DMS53 (cell line): ENCODE data around the gene LLGL2.
"Not testable (repeated sequence)": the region's sequence is repeated elsewhere in the genome, so short reads cannot be mapped to it uniquely, and the experiment has no call there.

Source experiments
- DNase-seq: peaks from one replicate; lab custom pipeline; 2025; lab: John Stamatoyannopoulos, UW

LLGL2 gene

DNA sequence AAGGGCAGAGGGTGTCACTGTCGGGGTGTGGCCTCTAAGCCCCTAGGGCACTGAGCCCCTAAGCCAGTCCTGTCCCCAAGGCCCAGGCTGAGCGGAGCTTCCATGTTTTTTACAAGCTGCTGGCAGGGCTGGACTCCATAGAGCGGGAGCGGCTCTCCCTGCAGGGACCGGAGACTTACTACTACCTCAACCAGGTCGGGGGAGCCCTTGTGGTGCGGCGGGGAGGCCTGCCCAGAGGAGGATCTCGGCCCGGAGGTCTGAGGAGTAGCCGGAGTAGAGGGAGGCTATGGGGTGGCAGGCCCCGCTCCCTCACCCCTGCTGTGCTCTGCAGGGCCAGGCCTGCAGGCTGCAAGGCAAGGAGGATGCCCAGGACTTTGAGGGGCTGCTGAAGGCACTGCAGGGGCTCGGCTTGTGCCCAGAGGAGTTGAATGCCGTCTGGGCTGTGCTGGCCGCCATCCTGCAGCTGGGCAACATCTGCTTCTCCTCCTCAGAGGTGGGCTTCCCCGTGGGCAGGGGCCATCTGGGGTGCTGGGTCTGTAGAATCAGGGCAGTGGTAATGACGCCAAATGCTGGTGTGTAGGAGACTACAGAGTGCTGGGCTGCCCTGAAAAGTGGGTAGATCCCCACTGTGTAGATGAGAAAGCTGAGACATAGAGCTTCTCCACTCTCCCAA, 67.0 kb downstream of the LLGL2 start:
- no peak for DNase-seq

DNA sequence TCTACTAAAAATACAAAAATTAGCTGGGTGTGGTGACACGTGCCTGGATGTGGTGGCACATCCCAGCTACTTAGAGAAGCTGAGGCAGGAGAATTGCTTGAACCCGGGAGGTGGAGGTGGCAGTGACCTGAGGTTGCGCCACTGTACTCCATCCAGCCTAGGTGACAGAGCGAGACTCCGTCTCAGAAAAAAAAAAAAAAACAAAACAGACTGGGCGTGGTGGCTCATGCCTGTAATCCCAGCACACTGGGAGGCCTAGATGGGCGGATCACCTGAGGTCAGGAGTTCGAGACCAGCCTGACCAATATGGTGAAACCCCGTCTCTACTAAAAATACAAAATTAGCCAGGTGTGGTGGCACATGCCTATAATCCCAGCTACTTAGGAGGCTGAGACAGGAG, 67.9 kb downstream of the LLGL2 start:
- not testable (repeated sequence) for DNase-seq

DNA sequence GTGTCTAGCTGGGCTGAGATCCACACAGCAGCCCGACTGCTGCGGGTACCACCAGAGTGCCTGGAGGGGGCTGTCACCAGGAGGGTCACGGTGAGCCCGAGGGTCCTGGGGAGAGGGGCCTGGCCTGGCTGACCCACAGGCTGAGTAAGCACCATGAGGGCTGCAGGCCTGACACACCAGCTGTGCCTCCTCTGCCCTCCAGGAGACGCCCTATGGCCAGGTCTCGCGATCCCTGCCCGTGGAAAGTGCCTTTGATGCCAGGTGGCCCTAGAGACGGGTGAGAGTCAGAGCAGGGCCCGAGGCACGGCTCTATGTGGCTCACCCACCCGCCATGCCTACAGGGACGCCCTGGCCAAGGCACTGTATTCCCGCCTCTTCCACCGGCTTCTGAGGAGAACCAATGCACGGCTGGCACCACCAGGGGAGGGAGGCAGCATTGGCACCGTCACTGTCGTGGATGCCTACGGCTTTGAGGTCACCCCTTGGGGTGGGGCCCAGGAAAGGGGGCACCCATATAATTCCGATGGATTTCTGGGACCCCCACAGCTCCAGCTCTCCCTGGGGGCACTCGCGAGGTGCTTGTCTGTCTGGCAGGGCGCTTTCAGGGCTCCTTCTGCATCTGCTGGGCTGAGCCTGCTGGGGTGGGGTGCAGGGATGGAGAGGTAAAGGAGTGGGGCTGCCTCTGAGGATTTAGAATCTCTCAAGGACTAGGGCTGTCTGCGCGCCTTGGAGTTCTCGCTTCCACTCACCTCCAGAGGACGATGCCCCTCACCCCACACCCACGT, 69.2 kb downstream of the LLGL2 start:
- DNase-seq, result peak; percentile 85

DNA sequence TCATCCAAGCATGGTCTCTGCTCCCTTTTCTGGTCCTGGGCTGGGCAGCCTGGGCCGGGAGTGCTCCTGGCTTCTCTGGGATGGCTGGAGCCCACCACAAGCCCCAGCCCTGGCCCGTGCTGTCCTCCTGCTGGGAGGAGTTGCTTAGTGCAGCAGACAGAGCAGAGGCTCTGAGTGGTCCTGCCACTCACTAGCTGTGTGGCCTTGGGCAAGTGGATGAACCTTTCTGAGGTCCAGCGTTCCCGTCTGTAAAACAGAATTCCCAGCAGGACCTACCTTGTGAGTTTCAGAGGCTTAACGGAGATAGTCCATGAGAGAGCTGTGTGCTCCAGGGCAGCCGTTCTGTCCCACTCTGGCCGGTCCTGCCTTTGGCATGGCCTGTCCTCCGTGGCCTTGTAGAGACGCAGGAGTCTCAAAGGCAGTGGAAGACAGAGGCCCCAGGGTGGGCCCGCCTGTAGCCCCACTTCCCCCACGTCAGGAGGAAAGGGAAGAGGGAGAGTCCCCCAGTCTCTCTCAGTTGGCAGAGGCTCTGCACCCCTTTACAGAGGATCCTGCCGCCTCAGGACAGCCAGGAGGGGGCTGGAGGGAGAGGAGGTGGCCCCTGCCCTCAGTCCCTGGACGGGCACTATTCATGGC, 69.9 kb downstream of the LLGL2 start:
- DNase-seq, result no peak

DNA sequence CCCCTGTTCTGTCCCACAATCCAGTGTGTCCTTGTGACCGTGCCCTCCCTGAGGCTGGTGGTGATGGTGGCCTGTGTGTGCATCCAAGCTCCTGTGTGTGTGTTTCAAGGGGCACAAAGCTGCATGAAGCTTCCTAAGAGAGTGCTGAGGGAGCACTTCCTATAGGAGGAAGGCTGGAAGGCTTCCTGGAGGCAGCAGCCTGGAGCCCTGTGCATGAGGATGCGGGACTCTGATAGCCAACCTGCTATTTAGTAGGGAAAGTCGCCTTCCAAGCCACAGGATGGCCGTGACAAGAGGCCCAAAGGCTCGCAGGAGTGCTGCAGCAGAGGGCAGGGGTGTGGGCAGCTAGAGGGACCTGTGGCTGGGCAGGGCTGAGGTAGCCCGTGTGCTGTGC, 70.4 kb downstream of the LLGL2 start:
- DNase-seq, result no peak

DNA sequence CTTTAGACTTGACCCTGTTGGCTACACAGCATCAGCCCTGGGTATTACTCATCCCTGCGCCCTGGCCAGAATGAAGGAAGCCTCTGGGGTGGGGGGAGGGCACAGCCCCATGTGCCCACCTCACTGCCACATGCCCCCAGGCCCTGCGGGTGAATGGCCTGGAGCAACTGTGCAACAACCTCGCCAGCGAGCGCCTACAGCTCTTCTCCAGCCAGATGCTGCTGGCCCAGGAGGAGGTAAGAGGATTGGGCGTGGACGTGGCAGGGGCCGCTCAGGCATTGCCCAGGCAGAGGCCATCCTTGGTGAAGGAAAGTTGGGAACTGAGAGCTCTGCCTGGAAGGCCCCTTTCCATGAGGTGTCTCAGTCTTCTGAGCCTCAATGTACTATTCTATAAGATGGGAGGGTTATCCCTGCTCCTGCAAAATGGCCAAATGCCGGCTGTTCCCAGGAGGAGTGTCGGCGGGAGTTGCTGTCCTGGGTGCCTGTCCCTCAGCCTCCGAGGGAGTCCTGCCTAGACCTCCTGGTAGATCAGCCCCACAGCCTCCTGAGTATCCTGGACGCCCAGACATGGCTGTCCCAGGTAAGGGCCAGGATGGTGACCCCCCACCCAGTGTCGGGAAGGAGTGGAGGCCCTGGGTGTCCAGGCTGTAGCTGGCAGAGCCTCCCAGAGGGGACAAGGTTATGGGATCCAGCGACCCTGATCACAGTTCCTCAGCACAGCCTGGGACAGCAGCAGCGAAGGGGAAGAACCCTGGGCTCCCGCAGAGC, 71.0 kb downstream of the LLGL2 start:
- no peak for DNase-seq

DNA sequence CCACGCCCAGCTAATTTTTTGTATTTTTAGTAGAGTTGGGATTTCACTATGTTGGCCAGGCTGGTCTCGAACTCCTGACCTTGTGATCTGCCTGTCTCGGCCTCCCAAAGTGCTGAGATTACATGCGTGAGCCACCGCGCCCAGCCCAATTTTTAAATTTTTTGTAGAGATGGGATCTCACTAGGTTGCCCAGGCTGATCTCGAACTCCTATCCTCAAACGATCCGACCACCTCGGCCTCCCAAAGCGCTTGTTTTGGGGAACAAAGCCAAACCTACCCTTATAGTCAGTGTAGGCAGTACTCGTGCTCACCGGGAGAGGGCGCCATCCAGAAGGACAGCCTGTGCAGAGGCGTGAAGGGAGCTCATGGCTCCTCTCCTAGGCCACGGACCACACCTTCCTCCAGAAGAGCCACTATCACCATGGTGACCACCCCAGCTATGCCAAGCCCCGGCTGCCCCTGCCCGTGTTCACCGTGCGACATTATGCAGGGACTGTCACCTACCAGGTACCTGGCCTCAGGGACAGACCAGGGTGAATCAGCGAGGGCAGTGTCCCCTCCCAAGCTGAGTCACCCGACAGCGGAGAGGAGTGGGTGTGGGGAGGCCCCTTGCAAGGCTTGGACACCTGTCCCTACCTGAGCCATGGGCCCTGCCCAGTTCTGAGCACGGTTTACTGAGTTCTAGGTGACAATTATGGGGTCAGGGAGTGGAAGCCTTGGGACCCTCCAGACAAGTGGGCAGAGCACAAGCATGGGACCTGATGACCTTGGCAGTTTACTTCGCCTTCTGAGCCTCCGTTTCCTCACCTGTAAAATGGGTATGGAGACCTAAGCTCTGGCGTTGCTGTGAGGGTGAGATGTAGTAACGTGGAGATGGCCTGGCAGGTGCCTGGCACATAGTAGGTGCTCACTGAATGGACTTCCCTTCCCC, 75.8 kb downstream of the LLGL2 start:
- peak; percentile 96 for DNase-seq

DNA sequence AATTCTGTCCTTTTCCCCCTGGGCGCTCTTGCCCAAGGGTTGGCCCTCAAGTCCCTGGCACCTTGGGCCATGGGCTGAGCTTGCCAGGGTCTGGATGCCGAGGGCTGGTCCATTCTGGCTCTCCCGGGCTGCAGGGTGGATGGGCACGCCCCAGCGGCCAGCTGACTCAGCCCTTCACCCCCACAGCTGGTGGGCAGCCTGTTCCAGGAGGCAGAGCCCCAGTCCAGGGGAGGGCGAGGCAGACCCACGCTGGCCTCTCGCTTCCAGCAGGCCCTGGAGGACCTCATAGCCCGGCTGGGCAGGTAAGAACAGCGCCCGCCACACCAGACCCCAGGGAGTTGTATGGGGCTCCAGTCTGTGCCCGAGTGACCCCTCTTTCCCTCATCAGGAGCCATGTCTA, 77.1 kb downstream of the LLGL2 start:
- DNase-seq, result no peak

DNA sequence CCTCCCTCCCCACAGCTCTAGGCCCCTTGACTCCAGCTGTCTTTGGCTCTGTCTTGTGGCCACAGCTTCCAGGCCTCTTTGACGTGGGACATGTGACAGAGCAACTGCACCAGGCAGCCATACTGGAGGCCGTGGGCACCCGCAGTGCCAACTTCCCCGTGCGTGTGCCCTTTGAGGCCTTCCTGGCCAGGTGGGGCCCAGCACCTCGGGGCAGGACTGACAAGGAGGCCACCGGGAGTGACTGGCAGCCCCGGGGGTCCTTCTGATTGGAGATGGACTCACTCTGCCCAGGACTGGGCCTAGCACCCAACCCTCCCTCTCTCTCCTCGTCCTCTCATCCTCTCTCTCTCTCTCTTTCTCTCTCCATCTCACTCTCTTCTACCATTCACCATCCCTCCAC, 77.6 kb downstream of the LLGL2 start:
- DNase-seq, result no peak

DNA sequence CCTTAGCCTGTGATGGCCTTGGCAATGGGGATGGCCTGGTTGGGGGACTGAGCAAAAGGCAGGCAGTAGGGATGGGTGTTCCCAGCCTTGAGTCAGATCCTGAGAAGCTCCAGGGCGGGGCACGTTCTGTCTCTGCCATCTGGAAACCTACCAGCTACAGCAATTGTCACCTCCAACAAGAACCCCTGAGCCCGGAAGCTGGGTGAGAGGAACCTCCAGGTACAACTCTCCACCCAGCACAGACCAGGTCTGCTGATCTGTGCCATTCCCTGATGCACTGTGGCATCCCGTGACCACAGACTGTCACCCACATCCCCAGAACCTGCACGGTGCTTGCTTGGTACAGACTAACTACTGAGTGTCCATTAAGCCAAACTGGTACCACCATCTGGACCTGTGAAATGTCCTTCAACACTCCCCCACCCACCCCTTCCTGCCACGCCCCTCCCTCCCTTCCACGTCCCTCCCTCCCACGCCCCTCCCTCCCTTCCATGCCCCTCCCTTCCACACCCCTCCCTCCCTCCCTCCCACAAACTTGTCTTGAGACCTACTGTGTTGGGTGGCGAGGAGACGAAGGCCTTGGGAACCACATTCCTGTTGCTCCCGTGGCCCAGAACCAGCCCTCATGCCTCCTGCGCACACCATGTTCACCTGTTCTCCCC, 78.7 kb downstream of the LLGL2 start:
- no peak for DNase-seq

DNA sequence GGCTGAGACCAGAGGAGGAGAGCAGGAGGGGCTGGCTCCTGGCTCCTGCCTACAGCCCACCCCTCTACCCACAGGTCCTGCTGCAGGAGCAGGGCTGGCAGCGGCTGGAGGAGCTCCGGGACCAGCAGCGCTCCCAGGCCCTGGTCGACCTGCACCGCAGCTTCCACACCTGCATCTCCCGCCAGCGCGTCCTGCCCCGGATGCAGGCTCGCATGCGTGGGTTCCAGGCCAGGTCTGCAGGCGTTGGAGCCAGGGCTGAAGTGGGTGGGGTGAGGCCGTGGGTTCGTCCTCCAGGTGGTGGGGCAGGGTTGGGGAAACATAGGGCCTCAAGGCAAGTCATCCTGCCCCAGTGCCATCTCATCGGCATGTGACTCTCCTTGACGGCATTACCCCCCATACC, 80.3 kb downstream of the LLGL2 start:
- no peak for DNase-seq

DNA sequence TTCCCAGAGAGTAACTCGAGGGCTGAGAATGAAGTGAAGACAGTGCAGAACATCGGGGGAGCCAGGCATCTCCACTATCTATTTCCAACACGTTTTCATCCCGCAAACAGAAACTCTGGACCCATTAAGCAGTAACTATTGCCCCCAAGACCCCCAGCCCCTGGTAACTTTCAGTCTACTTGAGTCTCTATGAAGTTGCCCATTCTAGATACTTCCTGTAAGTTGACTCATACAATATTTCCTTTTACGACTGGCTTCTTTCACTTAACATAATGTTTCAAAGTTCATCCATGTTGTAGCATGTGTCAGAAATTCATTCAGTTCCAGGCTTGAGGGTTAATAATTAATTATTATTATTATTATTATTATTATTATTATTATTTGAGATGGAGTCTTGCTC, 81.6 kb downstream of the LLGL2 start:
- no peak for DNase-seq

DNA sequence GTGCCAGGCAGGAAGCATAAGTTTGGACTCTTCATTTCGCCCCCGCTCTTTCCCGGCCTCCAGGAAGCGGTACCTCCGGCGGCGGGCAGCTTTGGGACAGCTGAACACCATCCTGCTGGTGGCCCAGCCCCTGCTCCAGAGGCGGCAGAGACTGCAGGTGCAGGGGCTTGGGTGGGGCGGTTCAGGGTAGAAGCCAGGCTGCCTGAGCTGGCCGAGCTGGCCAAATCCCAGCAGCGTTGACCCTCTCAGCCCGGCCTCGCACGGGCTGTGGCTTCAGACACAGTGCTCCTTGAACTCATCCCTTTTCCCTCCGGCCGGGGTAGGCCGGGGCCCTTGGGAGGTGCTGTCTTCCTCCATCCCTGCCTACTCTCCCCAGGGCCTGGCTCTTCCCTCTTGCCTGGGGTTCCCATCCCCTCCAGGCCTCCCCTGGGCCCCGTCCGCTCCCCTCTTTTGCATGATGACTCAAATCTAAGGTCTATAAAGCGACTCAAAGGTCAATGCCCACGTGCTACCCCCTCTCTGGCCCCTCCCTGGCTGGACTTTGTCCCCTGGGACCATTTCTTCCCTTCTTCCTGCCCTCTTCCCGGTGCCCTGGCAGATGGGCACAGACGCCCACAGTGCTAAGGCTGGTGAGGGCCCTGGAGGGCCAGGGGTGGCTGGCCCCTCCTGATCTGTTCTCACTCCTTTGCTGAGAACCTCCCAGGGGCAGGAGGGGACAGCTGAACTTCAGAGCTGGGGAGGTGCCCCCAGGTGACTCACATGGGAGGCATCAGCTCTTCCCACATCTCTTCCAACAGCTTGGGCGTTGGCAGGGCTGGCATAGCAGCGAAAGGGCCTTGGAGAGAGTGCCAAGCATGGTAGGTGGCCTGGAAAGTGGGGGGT, 84.8 kb downstream of the LLGL2 start:
- peak; percentile 41 for DNase-seq

DNA sequence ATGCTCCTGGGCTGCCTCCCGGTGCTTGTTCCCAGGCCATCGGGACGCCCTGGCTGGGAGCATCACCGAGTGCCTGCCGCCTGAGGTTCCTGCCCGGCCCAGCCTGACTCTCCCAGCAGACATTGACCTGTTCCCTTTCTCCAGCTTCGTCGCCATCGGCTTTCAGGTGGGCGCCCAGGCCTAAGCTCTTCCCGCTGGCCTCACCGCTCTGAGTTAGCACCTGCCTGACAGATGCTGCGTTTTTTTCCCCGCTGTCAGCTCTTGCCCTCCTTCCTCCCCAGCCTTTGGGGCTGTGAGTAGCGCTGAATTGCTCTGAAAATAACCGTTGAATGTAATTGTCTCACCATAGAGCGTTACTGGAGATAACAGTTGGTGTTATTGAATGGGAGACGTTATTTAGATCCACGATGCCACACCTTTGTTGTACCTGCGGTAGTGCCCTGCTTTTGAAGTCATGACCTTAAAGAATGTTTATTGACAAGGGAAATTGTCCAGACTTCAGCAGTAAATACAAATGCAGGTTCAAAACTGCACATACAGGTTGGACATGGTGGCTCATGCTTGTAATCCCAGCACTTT, 86.4 kb downstream of the LLGL2 start:
- no peak for DNase-seq

DNA sequence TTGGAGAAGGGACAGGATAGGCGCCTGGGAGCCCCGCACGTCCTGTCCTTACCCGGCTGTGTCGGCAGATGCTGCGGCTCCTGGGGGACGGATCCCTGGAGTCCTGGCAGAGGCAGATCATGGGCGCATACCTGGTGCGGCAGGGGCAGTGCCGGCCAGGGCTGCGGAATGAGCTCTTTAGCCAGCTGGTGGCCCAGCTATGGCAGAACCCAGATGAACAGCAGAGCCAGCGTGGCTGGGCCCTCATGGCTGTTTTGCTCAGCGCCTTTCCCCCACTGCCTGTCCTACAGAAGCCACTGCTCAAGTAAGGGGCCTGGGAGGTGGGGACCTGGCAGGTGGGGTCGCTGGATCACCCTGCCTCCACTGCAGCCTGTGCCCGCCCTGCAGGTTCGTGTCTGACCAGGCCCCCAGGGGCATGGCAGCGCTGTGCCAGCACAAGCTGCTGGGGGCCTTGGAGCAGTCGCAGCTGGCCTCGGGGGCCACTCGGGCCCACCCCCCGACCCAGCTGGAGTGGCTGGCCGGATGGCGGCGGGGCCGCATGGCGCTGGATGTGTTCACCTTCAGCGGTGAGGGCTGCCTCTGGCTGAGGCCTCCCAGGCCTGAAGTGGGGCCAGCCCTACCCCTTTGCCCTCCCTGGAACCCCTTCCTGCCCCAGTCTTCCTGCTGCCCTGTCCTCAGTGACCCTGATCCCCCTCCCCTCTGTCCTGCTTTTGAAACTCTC, 87.6 kb downstream of the LLGL2 start:
- no peak for DNase-seq

DNA sequence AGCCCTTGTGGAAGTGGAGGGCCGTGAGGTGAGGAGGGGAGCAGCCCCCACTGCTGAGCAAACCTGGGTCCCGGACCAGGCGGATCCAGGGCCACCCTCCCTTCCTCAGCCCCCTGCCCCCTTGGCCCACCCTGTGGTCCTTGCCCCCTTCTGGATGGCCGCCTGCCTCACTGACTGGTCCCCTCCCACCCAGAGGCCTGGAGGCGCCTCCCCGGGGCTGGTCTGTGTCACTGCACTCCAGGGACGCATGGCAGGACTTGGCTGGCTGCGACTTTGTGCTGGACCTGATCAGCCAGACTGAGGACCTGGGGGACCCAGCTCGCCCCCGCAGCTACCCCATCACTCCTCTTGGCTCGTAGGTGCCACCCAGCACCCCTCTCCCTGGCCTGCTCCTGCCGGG, 88.5 kb downstream of the LLGL2 start:
- DNase-seq, result peak; percentile 55

DNA sequence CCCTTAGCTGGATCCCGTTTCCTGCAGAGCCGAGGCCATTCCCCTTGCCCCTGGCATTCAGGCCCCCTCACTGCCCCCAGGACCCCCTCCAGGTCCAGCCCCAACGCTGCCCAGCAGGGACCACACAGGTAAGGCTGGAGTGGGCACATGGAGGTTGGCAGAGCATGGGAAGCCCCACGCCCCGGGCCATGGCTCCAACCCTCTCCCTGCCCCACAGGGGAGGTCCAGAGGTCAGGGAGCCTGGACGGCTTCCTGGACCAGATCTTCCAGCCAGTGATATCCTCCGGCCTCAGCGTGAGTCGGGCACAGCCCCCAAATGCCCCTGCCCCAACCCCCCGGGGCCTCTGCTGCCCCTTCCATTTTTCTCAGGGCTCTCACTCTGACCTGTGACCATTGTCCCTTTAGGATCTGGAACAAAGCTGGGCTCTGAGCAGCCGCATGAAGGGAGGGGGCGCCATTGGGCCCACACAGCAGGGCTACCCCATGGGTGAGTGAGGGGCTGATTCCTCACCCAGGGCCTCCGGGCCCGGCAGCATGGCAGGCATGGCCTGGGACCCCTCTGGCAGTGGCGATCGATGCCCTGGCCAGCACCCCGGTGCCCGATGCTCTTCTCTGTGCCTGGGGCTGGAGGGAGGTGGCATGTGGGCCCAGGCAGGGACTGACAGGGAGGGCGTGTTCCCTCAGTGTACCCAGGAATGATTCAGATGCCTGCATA, 89.2 kb downstream of the LLGL2 start:
- no peak for DNase-seq

DNA sequence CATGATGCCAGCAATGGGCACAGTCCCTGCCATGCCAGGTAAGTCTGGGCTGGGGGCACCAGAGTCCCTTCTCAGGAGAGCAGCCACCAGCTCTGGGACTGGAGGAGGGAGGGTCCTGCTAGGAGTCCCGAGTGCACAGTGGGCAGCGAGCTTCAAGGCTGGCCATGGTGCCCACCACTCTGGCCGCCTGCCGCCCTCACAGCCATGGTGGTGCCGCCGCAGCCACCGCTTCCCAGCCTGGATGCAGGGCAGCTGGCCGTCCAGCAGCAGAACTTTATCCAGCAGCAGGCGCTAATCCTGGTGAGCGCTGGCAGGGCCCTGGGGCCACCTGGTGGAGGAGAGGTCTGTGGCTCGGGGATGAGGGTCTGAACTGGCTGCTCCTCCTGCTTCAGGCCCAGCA, 89.8 kb downstream of the LLGL2 start:
- DNase-seq, result peak; percentile 47
